Brain microvascular endothelial cell (primary cell): ENCODE results near the gene STYXL1.

Source experiments
- DNase-seq: peaks from one replicate; pipeline ENCODE4 v3.0.0-alpha.2; 2020
- H3K27ac ChIP-seq: fragments of 250-450 bp; sonication (Bioruptor Pico); 2 replicates; pipeline ENCODE4 v1.5.1; 2020; ENCODE audit warnings: mild to moderate bottlenecking, moderate library complexity
- H3K27me3 ChIP-seq: fragments of 250-450 bp; sonication (Bioruptor Pico); replicated peaks from 2 replicates; pipeline ENCODE4 v1.5.1; 2020; ENCODE audit warnings: mild to moderate bottlenecking
- H3K36me3 ChIP-seq: fragments of 250-450 bp; sonication (Bioruptor Pico); replicated peaks from 2 replicates; pipeline ENCODE4 v1.5.1; 2020; ENCODE audit warnings: mild to moderate bottlenecking
- H3K4me3 ChIP-seq: 2 replicates; pipeline ENCODE4 v1.5.1; 2011; ENCODE audit warnings: low read depth, mild to moderate bottlenecking, control low read depth, low read length, moderate library complexity
- in situ Hi-C: cut with HindIII; loops from 2 replicates; pipeline ENCODE4 v1.10.0; 2017; ENCODE audit warnings: low sequenced_read_pairs, low pct_ligation_motif_present
- TF ChIP-seq, protein P1 (sequence below): IDR thresholded peaks from 2 replicates; pipeline ENCODE4 v1.5.1; 2011; ENCODE audit warnings: low read depth, mild to moderate bottlenecking, moderate library complexity, low read length, control low read depth, inconsistent platforms; ENCODE audit errors: missing control alignments

Gene STYXL1

DNA sequence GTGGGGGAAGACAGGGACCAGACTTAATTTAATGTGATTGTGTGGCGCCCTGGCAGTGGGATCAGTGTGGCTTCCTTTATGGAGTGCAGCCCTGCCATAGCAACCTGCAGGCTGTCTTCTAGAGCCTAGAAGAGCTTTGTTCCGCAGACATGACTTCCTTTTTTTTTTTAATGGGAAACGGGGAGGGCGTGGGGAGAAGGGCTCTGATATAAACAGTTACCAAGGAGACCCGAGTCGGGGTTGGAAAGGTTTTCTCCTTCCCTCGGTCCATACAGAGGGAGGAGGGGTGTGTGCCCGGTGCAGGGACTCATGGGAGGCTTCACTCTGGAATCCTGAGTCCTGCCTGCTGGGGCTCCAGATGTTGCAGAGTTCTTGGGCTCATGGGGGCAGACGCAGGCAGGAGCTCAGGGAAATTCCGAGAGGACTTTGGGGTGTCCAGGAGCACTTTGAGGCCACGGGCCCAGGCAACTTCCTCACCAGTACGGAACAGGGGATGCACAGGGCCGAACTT, 80.3 kb downstream of the STYXL1 start:
- H3K27ac ChIP-seq, result no peak overlapping the region
- no peak for DNase-seq
- no peaks in the 10 kb centered on the region for H3K27me3 ChIP-seq
- no peak overlapping the region for H3K4me3 ChIP-seq
- H3K36me3 ChIP-seq, result peaks cover 6% of the 10 kb centered on the region
- in situ Hi-C loops, result no loop called here
- TF ChIP-seq, protein P1, sequence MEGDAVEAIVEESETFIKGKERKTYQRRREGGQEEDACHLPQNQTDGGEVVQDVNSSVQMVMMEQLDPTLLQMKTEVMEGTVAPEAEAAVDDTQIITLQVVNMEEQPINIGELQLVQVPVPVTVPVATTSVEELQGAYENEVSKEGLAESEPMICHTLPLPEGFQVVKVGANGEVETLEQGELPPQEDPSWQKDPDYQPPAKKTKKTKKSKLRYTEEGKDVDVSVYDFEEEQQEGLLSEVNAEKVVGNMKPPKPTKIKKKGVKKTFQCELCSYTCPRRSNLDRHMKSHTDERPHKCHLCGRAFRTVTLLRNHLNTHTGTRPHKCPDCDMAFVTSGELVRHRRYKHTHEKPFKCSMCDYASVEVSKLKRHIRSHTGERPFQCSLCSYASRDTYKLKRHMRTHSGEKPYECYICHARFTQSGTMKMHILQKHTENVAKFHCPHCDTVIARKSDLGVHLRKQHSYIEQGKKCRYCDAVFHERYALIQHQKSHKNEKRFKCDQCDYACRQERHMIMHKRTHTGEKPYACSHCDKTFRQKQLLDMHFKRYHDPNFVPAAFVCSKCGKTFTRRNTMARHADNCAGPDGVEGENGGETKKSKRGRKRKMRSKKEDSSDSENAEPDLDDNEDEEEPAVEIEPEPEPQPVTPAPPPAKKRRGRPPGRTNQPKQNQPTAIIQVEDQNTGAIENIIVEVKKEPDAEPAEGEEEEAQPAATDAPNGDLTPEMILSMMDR, result no peak

DNA sequence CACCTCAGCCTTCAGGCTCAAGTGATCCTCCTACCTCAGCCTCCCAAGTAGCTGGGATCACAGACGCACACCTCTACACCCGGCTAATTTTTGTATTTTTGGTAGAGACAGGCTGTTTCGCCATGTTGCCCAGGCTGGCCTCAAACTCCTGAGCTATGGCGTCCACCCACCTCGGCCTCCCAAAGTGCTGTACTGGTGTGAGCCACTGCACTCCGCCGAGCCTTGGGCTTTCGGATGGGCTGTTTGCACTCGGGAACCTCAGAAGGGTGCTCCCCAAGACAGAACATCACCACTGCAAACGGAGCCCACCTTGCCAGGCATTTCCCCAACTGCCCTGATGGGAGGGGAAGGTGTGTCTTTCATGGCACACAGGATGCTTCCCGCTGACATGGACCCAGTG, 80.7 kb downstream of the STYXL1 start:
- no peak overlapping the region for H3K27ac ChIP-seq
- DNase-seq, result no peak
- in situ Hi-C loops, result no loop called here
- TF ChIP-seq, protein P1, result no peak
- peaks cover under 1% of the 10 kb centered on the region for H3K36me3 ChIP-seq
- H3K4me3 ChIP-seq, result no peak overlapping the region
- no peaks in the 10 kb centered on the region for H3K27me3 ChIP-seq

DNA sequence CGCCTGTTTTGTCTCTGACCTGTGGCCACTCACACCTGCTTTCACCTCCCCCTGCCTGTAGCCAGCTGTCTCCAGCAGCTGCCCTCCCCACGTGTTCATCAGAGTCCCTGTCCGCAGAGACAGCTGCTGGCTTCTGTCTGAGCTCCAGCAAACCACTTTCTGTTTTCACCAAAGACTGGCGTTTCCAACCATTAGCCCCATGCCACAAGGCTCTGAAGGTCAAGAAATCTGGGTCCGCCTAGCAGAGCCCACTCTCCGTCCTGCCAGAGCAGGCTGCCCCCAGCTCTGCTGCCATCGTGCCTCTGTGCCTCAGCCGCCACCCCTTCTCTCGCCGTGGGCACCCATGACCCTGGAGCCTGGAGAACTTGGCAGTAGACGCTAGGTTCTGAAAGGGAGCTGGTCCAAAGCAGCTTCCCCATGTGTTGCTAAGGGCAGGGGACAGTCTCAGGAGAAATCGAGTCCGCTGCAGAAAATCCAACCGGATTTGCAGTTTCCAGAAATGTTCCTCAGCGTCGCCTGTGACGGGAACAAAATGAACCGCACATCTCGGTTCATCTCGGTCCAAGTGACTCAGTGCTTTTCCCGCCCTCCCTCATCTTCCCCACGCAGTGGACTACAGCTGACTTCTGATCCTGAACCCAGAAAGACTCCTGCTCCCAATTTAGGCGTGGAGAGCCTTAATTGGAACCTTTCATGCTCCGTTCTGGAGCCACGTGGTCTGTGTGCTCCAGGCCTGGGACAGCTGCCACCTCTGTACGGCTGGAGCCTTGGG, 81.4 kb downstream of the STYXL1 start:
- Histone ChIP-seq H3K27me3 (no peaks in the 10 kb centered on the region), H3K27ac (no peak overlapping the region), H3K4me3 (no peak overlapping the region), H3K36me3 (no peaks in the 10 kb centered on the region)
- TF ChIP-seq, protein P1, result no peak
- in situ Hi-C loops, result no loop called here
- no peak for DNase-seq

DNA sequence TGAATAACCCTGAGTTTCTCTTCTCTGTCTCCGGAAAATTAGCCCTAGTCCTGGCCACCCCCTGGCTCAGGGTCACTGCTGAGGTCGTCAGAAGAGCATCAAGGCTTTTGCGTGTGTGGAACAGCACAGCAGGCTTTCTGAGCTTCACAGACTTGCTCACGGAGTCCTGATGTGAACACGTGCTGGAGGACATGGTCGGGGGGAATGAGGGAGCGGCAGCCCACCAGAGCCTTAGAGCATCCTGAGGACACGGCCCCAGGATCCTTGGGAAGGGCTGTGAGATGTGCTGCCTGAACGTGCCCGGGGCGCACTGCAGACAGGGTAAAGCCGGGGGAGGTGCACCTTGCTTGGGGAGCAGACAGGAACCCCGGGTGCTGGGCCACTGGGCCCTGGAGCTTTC, 82.2 kb downstream of the STYXL1 start:
- TF ChIP-seq, protein P1, result no peak
- Histone ChIP-seq H3K27ac (no peak overlapping the region), H3K27me3 (no peaks in the 10 kb centered on the region), H3K36me3 (no peaks in the 10 kb centered on the region), H3K4me3 (no peak overlapping the region)
- no peak for DNase-seq
- in situ Hi-C loops, result no loop called here

DNA sequence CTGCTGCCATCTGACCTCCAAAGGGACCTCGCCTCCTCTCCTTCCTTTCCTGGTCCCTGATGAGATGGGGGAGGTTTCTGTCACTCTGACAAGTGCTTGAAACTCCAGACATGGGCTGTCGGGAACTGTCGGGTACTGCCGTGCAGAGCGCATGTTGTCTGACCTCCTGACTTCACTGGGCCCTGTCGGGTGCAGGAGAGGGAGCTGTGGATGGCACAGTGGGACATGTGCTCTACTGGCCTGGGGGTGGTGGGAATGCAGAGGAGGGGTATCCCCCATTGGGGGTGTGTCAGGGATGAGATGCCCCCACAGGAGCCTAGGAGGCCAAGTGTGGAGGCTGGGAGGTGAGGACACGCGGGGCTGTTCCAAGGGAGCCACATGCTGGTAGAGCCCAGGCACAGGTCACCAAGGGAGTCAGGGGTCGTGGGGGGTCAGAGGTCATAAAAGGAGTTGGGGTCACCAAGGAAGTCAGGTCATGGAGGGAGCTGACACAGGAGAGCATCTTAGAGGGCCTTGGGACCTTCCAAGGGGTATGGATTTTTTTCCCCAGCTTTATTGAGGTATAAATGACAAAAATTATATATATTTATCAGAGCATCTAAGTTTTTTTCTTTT, 84.3 kb downstream of the STYXL1 start:
- Histone ChIP-seq H3K27ac (peak overlapping the region; percentile 66), H3K27me3 (no peaks in the 10 kb centered on the region)

More for the DNA sequence above, 84.3 kb downstream of the STYXL1 start:
- H3K36me3 ChIP-seq, result no peaks in the 10 kb centered on the region
- in situ Hi-C loops, result no loop called here
- DNase-seq, result no peak
- TF ChIP-seq, protein P1, result no peak
- no peak overlapping the region for H3K4me3 ChIP-seq
